HG03575 (cell line): ENCODE data around the gene ADAMTS2.
"Not testable (repeated sequence)": the region's sequence is repeated elsewhere in the genome, so short reads cannot be mapped to it uniquely, and the experiment has no call there.

ENCODE experiments used
- ATAC-seq: cut with Tn5 transposase; IDR thresholded peaks from one replicate; pipeline ENCODE4 v1.9.1; 2021; ENCODE audit not compliant: unreplicated experiment, insufficient number of reproducible peaks, low FRiP score; ENCODE audit errors: extremely low read depth

ADAMTS2 gene

GRCh38 chr5:179217956-179218942 lies 127.0 kb downstream of the ADAMTS2 start:
- no peak for ATAC-seq

GRCh38 chr5:179217356-179217755 lies 127.9 kb downstream of the ADAMTS2 start:
- ATAC-seq = no peak

- not testable (repeated sequence) for ATAC-seq
Observed at GRCh38 chr5:179216381-179216780, 128.9 kb downstream of the ADAMTS2 start.

- no peak for ATAC-seq
Observed at GRCh38 chr5:179215576-179215975, 129.7 kb downstream of the ADAMTS2 start.

- ATAC-seq = no peak
Observed at GRCh38 chr5:179214678-179215077, 130.6 kb downstream of the ADAMTS2 start.

GRCh38 chr5:179212870-179213269 lies 132.4 kb downstream of the ADAMTS2 start:
- no peak for ATAC-seq

GRCh38 chr5:179211631-179212030 lies 133.6 kb downstream of the ADAMTS2 start:
- ATAC-seq = no peak

GRCh38 chr5:179211068-179211467 lies 134.2 kb downstream of the ADAMTS2 start:
- ATAC-seq = no peak

- ATAC-seq = no peak
Observed at GRCh38 chr5:179210478-179210877, 134.8 kb downstream of the ADAMTS2 start.

- no peak for ATAC-seq
Observed at GRCh38 chr5:179209359-179210150, 135.7 kb downstream of the ADAMTS2 start.

GRCh38 chr5:179208706-179209358 lies 136.4 kb downstream of the ADAMTS2 start:
- no peak for ATAC-seq

- ATAC-seq = no peak
Observed at GRCh38 chr5:179207920-179208705, 137.1 kb downstream of the ADAMTS2 start.

- ATAC-seq = no peak
Observed at GRCh38 chr5:179207470-179207869, 137.8 kb downstream of the ADAMTS2 start.

GRCh38 chr5:179206366-179206765 lies 138.9 kb downstream of the ADAMTS2 start:
- ATAC-seq = no peak

- no peak for ATAC-seq
Observed at GRCh38 chr5:179205277-179205676, 140.0 kb downstream of the ADAMTS2 start.

GRCh38 chr5:179204572-179204971 lies 140.7 kb downstream of the ADAMTS2 start:
- ATAC-seq = no peak

GRCh38 chr5:179203248-179203647 lies 142.0 kb downstream of the ADAMTS2 start:
- ATAC-seq = no peak

GRCh38 chr5:179201986-179202385 lies 143.3 kb downstream of the ADAMTS2 start:
- no peak for ATAC-seq

GRCh38 chr5:179199246-179199645 lies 146.0 kb downstream of the ADAMTS2 start:
- no peak for ATAC-seq
